Stimulated activated CD8-positive, alpha-beta memory T cell treated with anti-CD3 and anti-CD28 coated beads, Interleukin-4, amount 100 ng/mL, for 4 hours (primary cell): ENCODE measurements around the gene CABP2.
"Not testable (repeated sequence)": the region's sequence is repeated elsewhere in the genome, so short reads cannot be mapped to it uniquely, and the experiment has no call there.

Experiments
- DNase-seq, 2 donors: peaks; one replicate each; pipeline ENCODE4 v3.0.0-alpha.2; 2020; ENCODE audit warnings: low read depth in 2 of 2, low spot score in 1 of 2

CABP2 gene

GRCh38 chr11:67539550-67539949 lies 16.3 kb upstream of the CABP2 start:
- DNase-seq: no peak

- DNase-seq: no peak
Measured at GRCh38 chr11:67538823-67539505, 15.7 kb upstream of the CABP2 start.

GRCh38 chr11:67538306-67538705 lies 15.1 kb upstream of the CABP2 start:
- DNase-seq: no peak

- DNase-seq: no peak
Measured at GRCh38 chr11:67535561-67535960, 12.3 kb upstream of the CABP2 start.

GRCh38 chr11:67534070-67534679 lies 10.9 kb upstream of the CABP2 start:
- DNase-seq: no peak

- no peak for DNase-seq
Measured at GRCh38 chr11:67532889-67533288, 9.6 kb upstream of the CABP2 start.

DNA sequence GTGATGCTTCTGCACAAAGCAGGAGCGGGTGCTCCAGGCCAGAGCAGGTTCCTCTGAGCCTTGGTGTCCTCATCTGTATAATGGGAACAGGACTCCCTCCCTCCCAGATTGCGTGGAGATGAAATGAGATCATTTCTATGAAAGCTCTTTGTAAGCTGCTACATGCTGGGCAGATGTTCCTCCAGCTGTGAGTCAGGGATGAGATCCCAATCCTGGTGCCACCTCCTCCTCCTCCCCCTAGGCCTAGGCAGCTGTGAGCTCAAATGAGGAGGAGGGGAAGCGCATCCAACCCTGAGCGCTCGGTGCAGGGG lies 7.0 kb upstream of the CABP2 start:
- no peak for DNase-seq

GRCh38 chr11:67528376-67528775 lies 5.1 kb upstream of the CABP2 start:
- no peak for DNase-seq

DNA sequence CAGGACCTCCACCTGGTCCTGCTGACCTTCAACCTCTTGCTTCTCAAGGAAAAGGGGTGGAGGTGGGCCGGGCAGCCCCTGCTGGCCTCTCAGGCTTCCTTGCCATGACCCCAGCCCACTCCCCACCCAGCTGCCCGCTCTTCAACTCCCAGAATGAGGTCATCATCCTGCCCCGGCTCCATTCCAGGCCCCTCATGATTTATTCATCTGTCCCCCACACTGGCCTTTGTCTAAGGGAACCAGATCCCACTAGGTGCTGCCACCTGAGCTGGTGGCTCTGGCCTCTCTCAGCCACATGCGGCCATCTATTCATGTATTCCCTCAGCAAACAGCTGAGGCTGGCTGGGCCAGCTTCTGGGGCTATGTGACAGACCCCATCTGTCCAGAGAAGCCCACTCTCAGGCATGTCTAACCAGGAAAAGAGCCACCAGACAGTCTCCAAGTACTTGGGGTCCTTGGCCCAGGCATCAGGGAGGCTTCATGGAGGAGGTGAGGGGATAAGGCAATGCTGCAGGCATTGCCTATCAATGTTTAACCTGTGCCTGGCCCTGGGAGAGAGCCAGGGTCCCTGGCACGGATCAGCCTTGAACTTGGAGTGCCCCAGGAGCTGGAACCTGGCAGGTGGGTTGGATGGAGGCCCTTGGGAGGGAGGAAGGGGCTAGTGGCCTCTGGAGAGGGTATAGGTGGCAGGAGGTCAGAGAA lies 2.2 kb upstream of the CABP2 start:
- no peak for DNase-seq

DNA sequence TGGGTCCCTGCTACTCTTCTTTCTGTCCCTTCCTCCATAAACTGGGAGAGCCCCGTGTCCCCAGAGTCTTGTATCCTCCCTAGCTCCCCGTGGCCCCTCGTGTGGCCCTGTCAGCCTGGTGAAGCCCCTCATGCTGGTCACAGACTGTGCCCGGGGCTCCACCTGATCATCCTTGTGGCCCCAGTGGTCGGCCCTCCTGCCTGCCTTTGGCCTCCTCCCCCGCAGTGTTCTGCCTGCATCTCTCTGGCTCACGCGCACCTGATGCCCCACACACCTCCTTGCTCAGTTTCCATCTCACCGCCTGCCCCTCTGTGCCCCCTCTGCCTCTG lies 1.2 kb upstream of the CABP2 start:
- no peak for DNase-seq

DNA sequence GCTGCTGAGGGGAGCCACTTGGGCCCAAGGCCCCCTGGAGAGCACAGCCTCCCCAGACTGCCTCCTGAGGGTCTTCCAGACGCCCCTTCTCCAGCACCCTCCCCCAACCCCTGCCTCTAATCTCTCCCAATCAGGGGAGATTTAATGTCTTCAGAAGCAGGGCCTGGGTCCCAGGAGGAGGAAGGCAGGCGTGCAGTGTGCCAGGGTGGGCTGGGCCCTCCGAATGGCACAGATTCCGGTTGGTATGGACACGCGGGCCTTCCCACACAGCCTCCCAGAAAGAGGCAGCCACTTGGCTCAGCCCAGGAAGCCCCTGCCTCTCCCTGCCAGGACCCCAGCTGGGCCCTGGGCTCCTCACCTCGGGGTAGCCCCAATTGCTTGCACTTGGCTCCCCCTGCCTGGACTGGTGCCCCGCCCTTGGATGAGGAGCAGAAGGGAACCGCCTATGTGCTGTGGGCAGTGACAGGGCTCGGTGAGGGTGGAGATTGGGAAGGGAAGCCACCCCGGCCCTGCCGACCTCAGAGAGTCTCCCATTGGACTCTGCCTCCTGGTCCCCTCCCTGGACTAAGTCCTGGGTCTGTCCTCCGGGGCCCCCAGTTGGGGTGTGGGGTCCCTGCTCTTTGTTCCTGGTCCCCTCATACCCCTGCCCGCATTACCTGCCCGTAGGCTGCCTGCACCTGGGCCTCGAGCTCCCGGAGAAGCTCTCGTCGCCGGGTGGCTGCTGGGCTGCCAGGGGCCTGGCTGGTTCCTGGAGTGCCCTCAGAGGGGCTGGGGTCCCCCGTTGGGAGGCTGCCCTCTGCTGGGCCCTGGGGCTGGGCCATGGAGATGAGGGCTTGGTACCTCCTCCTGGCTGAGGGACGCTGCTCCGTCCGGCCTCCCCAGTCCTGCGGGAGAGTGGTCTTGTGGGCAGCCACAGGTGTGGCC lies 572 bp upstream of the CABP2 start:
- no peak for DNase-seq

DNA sequence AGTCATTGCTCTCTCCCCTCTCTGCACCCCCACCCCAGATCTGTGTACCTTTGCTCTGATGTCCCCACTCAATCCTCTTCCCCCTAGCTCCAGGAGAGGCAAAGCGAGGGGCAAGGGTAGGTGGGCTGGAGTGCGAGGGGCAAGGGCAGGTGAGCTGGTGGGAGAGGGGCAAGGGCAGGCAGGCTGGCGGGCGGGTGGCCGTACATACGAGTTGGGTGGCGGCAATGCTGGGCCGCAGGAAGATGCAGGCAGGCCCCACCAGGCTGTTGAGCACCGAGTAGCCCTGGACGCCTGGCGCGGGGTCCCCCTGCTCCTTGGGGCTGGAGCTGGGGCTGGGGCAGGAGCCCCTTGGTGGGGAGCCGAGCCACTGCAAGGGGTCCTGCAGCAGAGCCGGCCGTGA lies 908 bp downstream of the CABP2 start:
- no peak for DNase-seq

DNA sequence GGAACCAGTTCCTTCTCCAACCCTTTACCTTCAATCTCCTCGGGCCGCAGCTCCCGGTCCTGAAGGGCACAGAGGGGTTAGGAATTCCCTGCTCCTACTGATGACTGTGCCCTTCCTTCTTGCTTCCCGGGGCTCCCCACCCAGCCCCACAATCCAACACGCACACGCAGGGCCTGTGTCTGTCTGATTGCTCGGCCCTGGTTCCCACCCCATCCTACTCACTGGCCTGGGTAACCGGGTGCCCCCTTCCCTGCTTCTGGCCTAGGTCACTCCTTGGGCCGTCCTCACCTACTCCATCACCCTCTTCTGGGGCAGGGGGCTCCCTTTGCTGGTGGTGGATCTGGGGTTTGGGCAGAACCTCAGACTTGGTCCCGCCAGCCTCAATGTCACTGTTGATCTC lies 1.3 kb downstream of the CABP2 start:
- no peak for DNase-seq

DNA sequence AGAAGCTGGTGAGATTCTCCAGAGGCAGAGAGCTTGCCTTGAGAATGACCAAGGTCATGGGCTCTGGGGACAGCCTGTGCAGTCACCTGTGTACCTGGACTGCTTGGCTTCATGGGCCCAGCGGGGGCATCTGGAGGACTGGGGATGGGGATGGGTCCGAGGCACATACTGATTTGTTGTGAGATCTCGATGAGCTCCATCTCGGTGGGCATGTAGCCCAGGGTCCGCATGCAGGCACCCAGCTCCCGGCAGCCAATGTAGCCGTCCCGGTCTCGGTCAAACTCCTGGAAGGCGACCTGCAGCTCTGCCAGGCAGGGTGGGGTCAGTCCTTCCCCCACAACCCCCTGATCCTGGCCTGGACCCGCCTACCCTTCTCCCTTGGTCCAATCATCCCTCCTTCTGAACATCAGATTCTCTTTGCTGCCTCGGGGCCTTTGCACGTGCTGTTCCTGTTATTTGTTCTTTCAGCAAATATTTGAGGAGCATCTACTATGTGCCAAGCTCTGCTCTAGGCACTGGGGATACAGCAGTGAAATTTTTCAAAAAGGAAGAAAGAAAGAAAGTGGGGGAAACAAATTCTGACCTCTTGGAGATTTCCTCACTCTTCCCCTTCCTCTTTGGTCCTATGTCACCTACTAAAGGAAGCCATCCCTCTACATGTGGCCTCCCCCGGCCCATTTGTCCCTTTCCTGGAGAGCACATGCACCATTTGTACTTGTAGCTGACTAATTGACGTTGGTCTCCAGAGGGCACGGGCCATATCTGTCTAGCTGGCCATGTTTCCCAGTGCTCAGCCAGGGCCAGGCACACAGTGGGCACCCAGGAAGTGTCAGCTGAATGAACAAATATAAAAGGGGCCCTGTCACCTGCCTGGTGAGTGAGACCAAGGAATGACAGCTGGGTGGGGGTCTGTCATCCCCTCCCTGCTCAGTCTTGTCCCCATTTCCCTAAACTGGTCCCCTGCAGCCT lies 2.1 kb downstream of the CABP2 start:
- no peak for DNase-seq

DNA sequence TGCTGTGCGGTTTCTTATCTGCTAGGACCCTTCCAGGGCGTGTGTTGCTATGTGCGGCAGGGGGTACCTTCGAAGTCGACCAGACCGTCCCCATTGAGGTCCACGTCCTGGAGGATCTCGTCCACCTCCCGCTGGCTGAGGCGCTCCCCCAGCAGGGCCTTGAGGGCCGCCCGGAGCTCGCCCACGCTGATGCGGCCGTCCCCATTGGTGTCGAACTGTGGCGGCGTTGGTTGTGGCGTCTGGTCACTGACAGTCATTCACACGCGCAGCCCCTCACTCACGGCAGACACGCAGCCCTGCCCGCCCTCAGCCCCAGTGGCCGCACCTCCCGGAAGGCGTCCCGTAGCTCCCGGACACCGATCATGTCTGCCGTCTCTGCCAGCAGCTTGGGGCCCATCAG lies 3.5 kb downstream of the CABP2 start:
- no peak for DNase-seq

- no peak for DNase-seq
Measured at GRCh38 chr11:67517784-67518552, 5.3 kb downstream of the CABP2 start.

GRCh38 chr11:67516806-67517205 lies 6.4 kb downstream of the CABP2 start:
- DNase-seq: no peak

DNA sequence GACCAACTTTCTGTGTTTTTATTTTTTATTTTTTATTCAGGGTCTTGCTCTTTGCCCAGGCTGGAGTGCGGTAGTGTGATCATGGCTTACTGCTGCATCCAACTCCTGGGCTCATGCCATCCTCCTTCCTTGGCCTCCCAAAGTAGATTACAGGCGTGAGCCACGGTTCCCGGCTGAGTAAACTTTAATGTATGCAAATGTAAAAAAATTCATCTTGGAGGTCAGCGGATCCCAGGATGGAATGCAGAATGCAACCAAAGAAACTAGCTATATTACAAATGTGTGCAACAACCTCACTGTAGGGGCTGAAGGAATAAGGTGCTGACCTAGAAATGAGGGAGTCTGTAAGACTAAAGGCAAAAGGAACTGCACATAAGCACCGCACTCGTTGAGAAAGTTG lies 9.1 kb downstream of the CABP2 start:
- DNase-seq: no peak

DNA sequence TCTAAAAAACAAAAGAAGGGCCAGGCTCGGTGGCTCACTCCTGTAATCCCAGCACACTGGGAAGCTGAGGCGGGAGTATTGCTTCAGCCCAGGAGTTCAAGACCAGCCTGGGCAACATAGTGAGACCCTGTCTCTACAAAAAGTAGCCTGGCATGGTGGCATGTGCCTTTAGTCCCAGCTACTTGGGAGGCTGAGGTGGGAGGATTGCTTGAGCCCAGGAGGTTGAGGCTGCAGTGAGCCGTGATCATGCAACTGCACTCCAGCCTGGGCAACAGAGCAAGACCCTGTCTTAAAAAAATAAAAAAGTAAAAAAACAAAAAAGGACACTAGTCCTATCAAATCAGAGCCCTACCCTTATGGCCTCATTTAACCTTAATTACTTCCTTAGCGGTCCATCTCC lies 11.7 kb downstream of the CABP2 start:
- not testable (repeated sequence) for DNase-seq

DNA sequence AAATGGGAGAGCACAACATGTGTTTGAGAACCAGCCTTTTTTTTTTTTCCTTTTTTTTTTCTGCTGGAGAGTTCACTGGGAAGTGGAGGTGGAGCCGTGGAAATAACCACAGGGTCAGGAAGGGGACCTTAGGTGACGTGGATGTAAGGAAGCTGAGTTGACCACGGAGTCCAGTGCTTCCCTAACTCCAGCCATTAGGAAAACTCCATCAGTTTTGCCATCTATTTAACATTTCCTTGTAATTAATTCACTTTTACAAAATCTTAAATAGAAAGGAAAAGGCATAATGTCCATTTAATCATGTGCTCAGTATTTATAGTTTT lies 13.3 kb downstream of the CABP2 start:
- DNase-seq: no peak
